WTC11 (cell line): ENCODE measurements around the gene AMMECR1. TPM values are rescaled to one million over a fixed set of nuclear protein-coding genes. Genes with fewer than 3 reads are reported as not detected.
"Not testable (repeated sequence)": the region's sequence is repeated elsewhere in the genome, so short reads cannot be mapped to it uniquely, and the experiment has no call there.

Source experiments
- ATAC-seq: fragments of 200-7000 bp; cut with Tn5 transposase; 2 replicates; pipeline ENCODE4 v1.10.0; 2021; ENCODE audit warnings: mild to moderate bottlenecking, moderate library complexity
- CTCF ChIA-PET: fragments of 300-600 bp; sonication (Branson Sonifier 250); formaldehyde crosslinking; loops from one replicate; lab custom pipeline; 2021; ENCODE audit warnings: antibody characterized with exemption; lab: Charles Lee
- POLR2A ChIA-PET: fragments of 350-600 bp; sonication (Branson Sonifier 250); formaldehyde crosslinking; loops from one replicate; lab custom pipeline; 2021; ENCODE audit warnings: antibody characterized with exemption; lab: Charles Lee
- DNase-seq: peaks from one replicate; pipeline ENCODE4 v3.0.0; 2021; ENCODE audit warnings: low spot score
- H3K27ac Mint-ChIP-seq: 2 replicates; pipeline ENCODE4 v1.8.0; 2021; ENCODE audit warnings: mixed read lengths
- H3K27me3 Mint-ChIP-seq: 2 replicates; pipeline ENCODE4 v1.8.0; 2021; ENCODE audit warnings: low read depth, mild to moderate bottlenecking, moderate library complexity, mixed read lengths
- H3K36me3 Mint-ChIP-seq: 2 replicates; pipeline ENCODE4 v1.8.0; 2021; ENCODE audit warnings: mixed read lengths
- H3K4me1 Mint-ChIP-seq: 2 replicates; pipeline ENCODE4 v1.8.0; 2022; ENCODE audit warnings: mixed read lengths
- H3K4me3 Mint-ChIP-seq: 2 replicates; pipeline ENCODE4 v1.8.0; 2021; ENCODE audit warnings: mild to moderate bottlenecking, moderate library complexity, mixed read lengths
- H3K9me3 Mint-ChIP-seq: 2 replicates; pipeline ENCODE4 v1.8.0; 2021; ENCODE audit warnings: mixed read lengths
- ARID4B ChIP-seq: sonication (generic); formaldehyde crosslinking; IDR thresholded peaks from 2 replicates; pipeline ENCODE4 v1.8.0; 2023; ENCODE audit warnings: missing genetic modification reagents, mild to moderate bottlenecking, borderline replicate concordance
- ERG ChIP-seq: fragments of 250-450 bp; sonication (Bioruptor Pico); IDR thresholded peaks from 2 replicates; pipeline ENCODE4 v1.8.0; 2021; ENCODE audit warnings: mild to moderate bottlenecking
- ETV6 ChIP-seq: sonication (generic); formaldehyde crosslinking; IDR thresholded peaks from 2 replicates; pipeline ENCODE4 v1.8.1; 2022; ENCODE audit warnings: mild to moderate bottlenecking, missing genetic modification reagents
- GABPB1 ChIP-seq: sonication (generic); formaldehyde crosslinking; IDR thresholded peaks from 2 replicates; pipeline ENCODE4 v1.8.1; 2023; ENCODE audit warnings: mild to moderate bottlenecking, missing genetic modification reagents
- GRHL2 ChIP-seq: fragments of 250-450 bp; sonication (Bioruptor Pico); IDR thresholded peaks from 2 replicates; pipeline ENCODE4 v1.8.0; 2022; ENCODE audit warnings: mild to moderate bottlenecking, moderate library complexity; ENCODE audit not compliant: insufficient replicate concordance, severe bottlenecking
- KAT7 ChIP-seq: sonication (generic); formaldehyde crosslinking; IDR thresholded peaks from 2 replicates; pipeline ENCODE4 v1.8.1; 2023; ENCODE audit warnings: missing genetic modification reagents, mild to moderate bottlenecking, borderline replicate concordance
- MXD4 ChIP-seq: fragments of 250-450 bp; sonication (Bioruptor Pico); IDR thresholded peaks from 2 replicates; pipeline ENCODE4 v1.8.0; 2021; ENCODE audit warnings: mild to moderate bottlenecking, moderate library complexity, borderline replicate concordance
- NR1H2 ChIP-seq: sonication (generic); formaldehyde crosslinking; IDR thresholded peaks from 2 replicates; pipeline ENCODE4 v1.9.0; 2021; ENCODE audit warnings: mild to moderate bottlenecking, moderate library complexity, missing genetic modification reagents
- NR2C2 ChIP-seq: sonication (generic); formaldehyde crosslinking; IDR thresholded peaks from 2 replicates; pipeline ENCODE4 v1.8.0; 2022; ENCODE audit warnings: mild to moderate bottlenecking, missing genetic modification reagents
- PRRX2 ChIP-seq: fragments of 250-450 bp; sonication (Bioruptor Pico); IDR thresholded peaks from 2 replicates; pipeline ENCODE4 v1.8.0; 2021; ENCODE audit warnings: mild to moderate bottlenecking
- ZNF121 ChIP-seq: sonication (generic); formaldehyde crosslinking; IDR thresholded peaks from 2 replicates; pipeline ENCODE4 v1.8.0; 2023; ENCODE audit warnings: missing genetic modification reagents
- ZNF416 ChIP-seq: fragments of 250-450 bp; sonication (Bioruptor Pico); IDR thresholded peaks from 2 replicates; pipeline ENCODE4 v1.9.0; 2021; ENCODE audit warnings: mild to moderate bottlenecking, inconsistent platforms
- ZNF532 ChIP-seq: fragments of 250-450 bp; sonication (Bioruptor Pico); IDR thresholded peaks from 2 replicates; pipeline ENCODE4 v1.9.0; 2021; ENCODE audit warnings: mild to moderate bottlenecking, borderline replicate concordance
- total RNA-seq: library from RNA; stranded (reverse); gene quantifications from 3 replicates; pipeline ENCODE4 v1.2.3, GENCODE V29; 2021
- TF ChIP-seq, protein P1 (sequence below): sonication (generic); formaldehyde crosslinking; IDR thresholded peaks from 2 replicates; pipeline ENCODE4 v1.8.1; 2022; ENCODE audit warnings: low read depth, mild to moderate bottlenecking, moderate library complexity, missing genetic modification reagents, borderline replicate concordance
- TF ChIP-seq, protein P2 (sequence below): sonication (generic); formaldehyde crosslinking; IDR thresholded peaks from 2 replicates; pipeline ENCODE4 v1.8.0; 2022; ENCODE audit warnings: mild to moderate bottlenecking, missing genetic modification reagents
- TF ChIP-seq, protein P3 (sequence below): sonication (generic); formaldehyde crosslinking; conservative IDR thresholded peaks from 2 replicates; pipeline ENCODE4 v1.8.1; 2023; ENCODE audit warnings: mild to moderate bottlenecking, low read depth, missing genetic modification reagents, moderate library complexity

AMMECR1 gene
- total RNA-seq, 1 experiment from 2014 or later = 18.1 TPM

DNA sequence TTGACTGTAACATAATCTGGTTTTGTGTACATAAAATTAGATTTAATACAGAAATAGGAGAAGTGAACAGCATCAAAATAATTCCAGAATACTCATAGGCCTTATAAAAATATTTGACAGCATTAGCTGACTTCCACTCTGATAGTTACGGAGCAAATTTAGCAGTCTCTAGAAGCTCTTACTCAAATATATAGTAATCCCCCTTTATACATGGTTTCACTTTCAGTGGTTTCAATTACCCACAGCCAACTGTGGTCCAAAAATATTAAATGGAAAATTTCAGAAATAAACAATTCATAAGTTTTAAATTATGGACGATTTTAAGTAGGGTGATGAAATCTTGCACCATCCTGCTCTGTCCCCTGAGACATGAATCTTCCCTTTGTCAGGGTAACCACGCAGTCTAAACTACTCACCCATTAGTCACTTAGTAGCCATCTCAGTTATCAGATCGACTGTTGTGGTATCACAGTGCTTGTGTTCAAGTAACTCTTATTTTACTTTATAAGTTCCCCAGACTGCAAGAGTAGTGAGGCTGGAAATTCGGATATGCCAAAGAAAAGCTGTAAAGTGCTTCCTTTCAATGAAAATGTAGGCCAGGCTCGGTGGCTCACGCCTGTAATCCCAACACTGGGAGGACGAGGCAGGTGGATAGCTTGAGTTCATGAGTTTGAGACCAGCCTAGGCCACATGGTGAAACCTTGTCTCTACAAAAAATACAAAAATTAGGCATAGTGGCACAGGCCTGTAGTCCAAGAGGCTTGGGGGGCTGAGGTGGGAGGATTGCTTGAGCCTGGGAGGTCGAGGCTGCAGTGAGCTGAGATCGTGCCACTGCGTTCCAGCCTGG lies 23.5 kb upstream of the AMMECR1 start:
- no peak for DNase-seq
- Mint-ChIP-seq H3K27me3 (no peaks in the 10 kb centered on the region), H3K9me3 (no peaks in the 10 kb centered on the region), H3K27ac (no peak overlapping the region)
- TF ChIP-seq, protein P1, sequence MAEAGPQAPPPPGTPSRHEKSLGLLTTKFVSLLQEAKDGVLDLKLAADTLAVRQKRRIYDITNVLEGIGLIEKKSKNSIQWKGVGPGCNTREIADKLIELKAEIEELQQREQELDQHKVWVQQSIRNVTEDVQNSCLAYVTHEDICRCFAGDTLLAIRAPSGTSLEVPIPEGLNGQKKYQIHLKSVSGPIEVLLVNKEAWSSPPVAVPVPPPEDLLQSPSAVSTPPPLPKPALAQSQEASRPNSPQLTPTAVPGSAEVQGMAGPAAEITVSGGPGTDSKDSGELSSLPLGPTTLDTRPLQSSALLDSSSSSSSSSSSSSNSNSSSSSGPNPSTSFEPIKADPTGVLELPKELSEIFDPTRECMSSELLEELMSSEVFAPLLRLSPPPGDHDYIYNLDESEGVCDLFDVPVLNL (CRISPR knock-in tag) = no peak
- TF ChIP-seq GABPB1 (CRISPR knock-in tag) = peak; percentile 70
- TF ChIP-seq, all 79 proteins: peak for 1
- POLR2A ChIA-PET = no interaction called here
- H3K4me1 Mint-ChIP-seq = no peaks in the 10 kb centered on the region
- ATAC-seq = no peak
- H3K36me3 Mint-ChIP-seq = no peaks in the 10 kb centered on the region
- H3K4me3 Mint-ChIP-seq = no peak overlapping the region
- CTCF ChIA-PET = no interaction called here

GRCh38 chrX:110338935-110339334 lies 21.1 kb upstream of the AMMECR1 start:
- H3K9me3 Mint-ChIP-seq = no peaks in the 10 kb centered on the region
- POLR2A ChIA-PET = no interaction called here
- no peaks in the 10 kb centered on the region for H3K27me3 Mint-ChIP-seq
- TF ChIP-seq ARID4B (CRISPR knock-in tag) (no peak), GRHL2 (CRISPR knock-in tag) (no peak), PRRX2 (CRISPR knock-in tag) (no peak), NR1H2 (CRISPR knock-in tag) (no peak), KAT7 (no peak), ZNF532 (CRISPR knock-in tag) (no peak), ERG (CRISPR knock-in tag) (no peak), ETV6 (CRISPR knock-in tag) (no peak), ZNF416 (CRISPR knock-in tag) (no peak), ZNF121 (CRISPR knock-in tag) (no peak), MXD4 (CRISPR knock-in tag) (no peak), NR2C2 (CRISPR knock-in tag) (no peak)
- TF ChIP-seq, protein P2, sequence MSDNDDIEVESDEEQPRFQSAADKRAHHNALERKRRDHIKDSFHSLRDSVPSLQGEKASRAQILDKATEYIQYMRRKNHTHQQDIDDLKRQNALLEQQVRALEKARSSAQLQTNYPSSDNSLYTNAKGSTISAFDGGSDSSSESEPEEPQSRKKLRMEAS (CRISPR knock-in tag) = no peak
- TF ChIP-seq, protein P3, sequence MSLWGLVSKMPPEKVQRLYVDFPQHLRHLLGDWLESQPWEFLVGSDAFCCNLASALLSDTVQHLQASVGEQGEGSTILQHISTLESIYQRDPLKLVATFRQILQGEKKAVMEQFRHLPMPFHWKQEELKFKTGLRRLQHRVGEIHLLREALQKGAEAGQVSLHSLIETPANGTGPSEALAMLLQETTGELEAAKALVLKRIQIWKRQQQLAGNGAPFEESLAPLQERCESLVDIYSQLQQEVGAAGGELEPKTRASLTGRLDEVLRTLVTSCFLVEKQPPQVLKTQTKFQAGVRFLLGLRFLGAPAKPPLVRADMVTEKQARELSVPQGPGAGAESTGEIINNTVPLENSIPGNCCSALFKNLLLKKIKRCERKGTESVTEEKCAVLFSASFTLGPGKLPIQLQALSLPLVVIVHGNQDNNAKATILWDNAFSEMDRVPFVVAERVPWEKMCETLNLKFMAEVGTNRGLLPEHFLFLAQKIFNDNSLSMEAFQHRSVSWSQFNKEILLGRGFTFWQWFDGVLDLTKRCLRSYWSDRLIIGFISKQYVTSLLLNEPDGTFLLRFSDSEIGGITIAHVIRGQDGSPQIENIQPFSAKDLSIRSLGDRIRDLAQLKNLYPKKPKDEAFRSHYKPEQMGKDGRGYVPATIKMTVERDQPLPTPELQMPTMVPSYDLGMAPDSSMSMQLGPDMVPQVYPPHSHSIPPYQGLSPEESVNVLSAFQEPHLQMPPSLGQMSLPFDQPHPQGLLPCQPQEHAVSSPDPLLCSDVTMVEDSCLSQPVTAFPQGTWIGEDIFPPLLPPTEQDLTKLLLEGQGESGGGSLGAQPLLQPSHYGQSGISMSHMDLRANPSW (CRISPR knock-in tag) = no peak
- H3K27ac Mint-ChIP-seq = no peak overlapping the region
- CTCF ChIA-PET = no interaction called here
- ATAC-seq (no peak), DNase-seq (no peak)
- H3K4me1 Mint-ChIP-seq = no peaks in the 10 kb centered on the region
- H3K36me3 Mint-ChIP-seq = no peaks in the 10 kb centered on the region
- no peak overlapping the region for H3K4me3 Mint-ChIP-seq

DNA sequence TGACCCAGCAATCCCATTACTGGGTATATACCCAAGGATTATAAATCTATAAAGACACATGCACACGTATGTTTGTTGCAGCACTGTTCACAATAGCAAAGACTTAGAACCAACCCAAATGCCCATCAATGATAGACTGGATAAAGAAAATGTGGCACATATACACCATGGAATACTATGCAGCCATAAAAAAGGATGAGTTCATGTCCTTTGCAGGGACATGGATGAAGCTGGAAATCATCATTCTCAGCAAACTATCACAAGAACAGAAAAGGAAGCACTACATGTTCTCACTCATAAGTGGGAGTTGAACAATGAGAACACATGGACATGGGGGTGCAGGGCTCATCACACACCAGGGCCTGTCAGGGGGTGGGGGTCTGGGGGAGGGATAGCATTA lies 15.6 kb upstream of the AMMECR1 start:
- CTCF ChIA-PET, H3K9me3 Mint-ChIP-seq, DNase-seq, POLR2A ChIA-PET, H3K36me3 Mint-ChIP-seq, ATAC-seq, H3K27ac Mint-ChIP-seq, H3K27me3 Mint-ChIP-seq, H3K4me1 Mint-ChIP-seq, H3K4me3 Mint-ChIP-seq: not testable (repeated sequence)
